ENCODE measurements around the gene SLC2A4RG.

- TF ChIP-seq CTCF (IDR thresholded peaks at IDR 0.05) (no peak), POLR2A (IDR thresholded peaks at IDR 0.05) (no peak)
These were observed 53.3 kb downstream of the SLC2A4RG start for GRCh38 chr20:63792866-63793265.
